Measurements from ENCODE around the gene SIGLEC12.

DNA sequence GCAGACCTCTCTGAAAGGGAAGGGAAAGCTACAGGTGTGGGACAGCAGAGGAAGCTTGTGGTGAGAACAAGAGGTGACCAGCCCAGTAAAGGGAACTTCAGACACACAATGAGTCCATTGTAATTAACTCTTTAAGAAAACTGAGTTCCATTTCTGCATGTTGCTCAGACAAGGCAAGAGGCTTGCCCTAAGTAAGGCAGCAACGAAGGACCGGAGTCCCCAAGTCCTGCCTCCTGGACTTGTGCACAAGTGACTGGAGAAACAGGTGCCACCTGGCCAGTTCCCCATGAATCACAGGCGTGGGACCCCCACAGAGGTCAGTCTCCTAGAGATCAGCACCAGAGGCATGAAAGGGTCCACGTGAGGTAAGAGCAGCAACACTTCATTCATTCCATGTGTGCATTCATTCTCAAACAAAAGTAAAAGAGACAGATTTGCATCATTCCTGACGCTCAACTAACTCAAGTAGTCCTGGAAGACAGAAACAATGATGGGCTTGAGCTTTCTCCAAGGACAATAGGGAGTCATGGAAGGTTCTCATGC, 44.6 kb upstream of the SIGLEC12 start:
- TF ChIP-seq POLR2AphosphoS5 (IDR thresholded peaks at IDR 0.05; ENCODE audit: control insufficient read depth, insufficient read depth, low read depth, low read length) (no peak), YY1 (IDR thresholded peaks at IDR 0.05; ENCODE audit: borderline replicate concordance in 1 of 3, control insufficient read depth in 1 of 3, extremely low read depth in 1 of 3, insufficient read depth in 3 of 3, insufficient read length in 1 of 3, insufficient replicate concordance in 2 of 3, low read depth in 1 of 3, low read length in 2 of 3) (no peak), EGR1 (conservative IDR thresholded peaks at IDR 0.05) (no peak), SLC30A9 (CRISPR knock-in tag; IDR thresholded peaks at IDR 0.05) (no peak), JUND (IDR thresholded peaks at IDR 0.05; ENCODE audit: borderline replicate concordance, low read depth, low read length) (no peak), JUND (tag; IDR thresholded peaks at IDR 0.05; ENCODE audit: borderline replicate concordance, low read depth, low read length) (no peak), RFX5 (IDR thresholded peaks at IDR 0.05; ENCODE audit: low read depth, low read length) (no peak), ZNF212 (CRISPR knock-in tag; IDR thresholded peaks at IDR 0.05) (no peak), PYGO2 (tag; IDR thresholded peaks at IDR 0.05) (no peak), ZNF263 (CRISPR knock-in tag; IDR thresholded peaks at IDR 0.05; ENCODE audit: borderline replicate concordance) (no peak), NCOA2 (IDR thresholded peaks at IDR 0.05; ENCODE audit: partially characterized antibody in 2 of 2) (no peak)
- TF ChIP-seq, protein P1, sequence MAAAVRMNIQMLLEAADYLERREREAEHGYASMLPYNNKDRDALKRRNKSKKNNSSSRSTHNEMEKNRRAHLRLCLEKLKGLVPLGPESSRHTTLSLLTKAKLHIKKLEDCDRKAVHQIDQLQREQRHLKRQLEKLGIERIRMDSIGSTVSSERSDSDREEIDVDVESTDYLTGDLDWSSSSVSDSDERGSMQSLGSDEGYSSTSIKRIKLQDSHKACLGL (CRISPR knock-in tag; IDR thresholded peaks at IDR 0.05; ENCODE audit: borderline replicate concordance, poor library complexity, severe bottlenecking) = no peak

Data from K562 (cell line).